SKM-1 (cell line): ENCODE results near the gene OBSL1.

Source experiments
- DNase-seq: peaks from one replicate; lab custom pipeline; 2025; ENCODE audit not compliant: unreplicated experiment; lab: John Stamatoyannopoulos, UW

Gene OBSL1

GRCh38 chr2:219552382-219553167, 18.8 kb downstream of the OBSL1 start:
- DNase-seq: peak; percentile 41

- DNase-seq: no peak
Measured at GRCh38 chr2:219551441-219552381, 19.6 kb downstream of the OBSL1 start.

- no peak for DNase-seq
Measured at GRCh38 chr2:219549619-219550018, 21.7 kb downstream of the OBSL1 start.

GRCh38 chr2:219548990-219549389, 22.3 kb downstream of the OBSL1 start:
- DNase-seq: no peak

- DNase-seq: no peak
Measured at GRCh38 chr2:219547621-219548020, 23.7 kb downstream of the OBSL1 start.

GRCh38 chr2:219545943-219546352, 25.4 kb downstream of the OBSL1 start:
- no peak for DNase-seq

- DNase-seq: no peak
Measured at GRCh38 chr2:219545295-219545942, 25.9 kb downstream of the OBSL1 start.

GRCh38 chr2:219544567-219544966, 26.8 kb downstream of the OBSL1 start:
- DNase-seq: no peak

GRCh38 chr2:219543596-219544358, 27.6 kb downstream of the OBSL1 start, which contains the start of the genes CHPF and TMEM198:
Gene CHPF, minus strand, starts transcription at chr2:219543809. Its CDS starts 271 bp downstream, at chr2:219543538.
Gene TMEM198, plus strand, starts transcription at chr2:219544028. Its CDS starts 700 bp downstream, at chr2:219544728.
- DNase-seq: peak; percentile 82

- DNase-seq: no peak
Measured at GRCh38 chr2:219542931-219543595, 28.3 kb downstream of the OBSL1 start.

- DNase-seq: peak; percentile 38
Measured at GRCh38 chr2:219541611-219542180, 29.6 kb downstream of the OBSL1 start.

- no peak for DNase-seq
Measured at GRCh38 chr2:219540784-219541504, 30.4 kb downstream of the OBSL1 start.

GRCh38 chr2:219539926-219540678, 31.2 kb downstream of the OBSL1 start:
- no peak for DNase-seq

- DNase-seq: no peak
Measured at GRCh38 chr2:219538956-219539788, 32.2 kb downstream of the OBSL1 start.

GRCh38 chr2:219538504-219538951, 32.8 kb downstream of the OBSL1 start:
- DNase-seq: no peak

GRCh38 chr2:219537657-219538488, 33.5 kb downstream of the OBSL1 start:
- no peak for DNase-seq
